Measurements from ENCODE around the gene LDLRAD3.

The LDLRAD3 gene

GRCh38 chr11:36016263-36016662 lies 72.4 kb downstream of the LDLRAD3 start:
- Histone ChIP-seq H3K4me2 (ENCODE audit: low read length) (no peak overlapping the region), H3K56ac (ENCODE audit: low read length) (no peak overlapping the region), H3K36me3 (ENCODE audit: control insufficient read depth, insufficient read depth, low read length) (no peaks in the 10 kb centered on the region), H4K8ac (ENCODE audit: low read depth, low read length) (no peak overlapping the region), H3K9ac (ENCODE audit: low read length) (no peak overlapping the region), H3K4ac (ENCODE audit: low read depth, low read length) (no peak overlapping the region), H2BK15ac (replicated peaks; ENCODE audit: low read depth) (no peak overlapping the region), H3K27ac (ENCODE audit: low read depth, low read length) (no peak overlapping the region), H3K4me1 (ENCODE audit: control insufficient read depth, low read depth, low read length) (peaks cover 2% of the 10 kb centered on the region), H2AK5ac (ENCODE audit: low read length) (no peak overlapping the region), H3K79me1 (ENCODE audit: low read length) (peaks cover 18% of the 10 kb centered on the region), H2BK5ac (ENCODE audit: low read length) (no peak overlapping the region), H3K4me3 (ENCODE audit: low read length) (no peak overlapping the region), H3K23ac (ENCODE audit: low read length) (no peak overlapping the region), H3K79me2 (ENCODE audit: control insufficient read depth, insufficient read depth, low read length) (peaks cover 7% of the 10 kb centered on the region), H3K27me3 (ENCODE audit: insufficient read depth, low read length, poor library complexity) (no peaks in the 10 kb centered on the region), H2BK120ac (ENCODE audit: low read depth, low read length) (no peak overlapping the region), H3K18ac (ENCODE audit: low read length) (no peak overlapping the region), H4K5ac (ENCODE audit: low read length) (no peak overlapping the region)
- no CpG with 5 or more reads among the region's 3 CpGs for WGBS (ENCODE audit: extremely low coverage, insufficient coverage, low lambda C conversion rate)
- no peak for DNase-seq

- peaks cover 7% of the 10 kb centered on the region for H3K79me2 ChIP-seq (ENCODE audit: control insufficient read depth, insufficient read depth, low read length)
- no peak overlapping the region for H2BK5ac ChIP-seq (ENCODE audit: low read length)
- no peak overlapping the region for H4K5ac ChIP-seq (ENCODE audit: low read length)
- no peak overlapping the region for H4K8ac ChIP-seq (ENCODE audit: low read depth, low read length)
- H3K27ac ChIP-seq (ENCODE audit: low read depth, low read length): no peak overlapping the region
- no peak overlapping the region for H3K23ac ChIP-seq (ENCODE audit: low read length)
- H3K56ac ChIP-seq (ENCODE audit: low read length): no peak overlapping the region
- H3K4me3 ChIP-seq (ENCODE audit: low read length): no peak overlapping the region
- H3K4ac ChIP-seq (ENCODE audit: low read depth, low read length): no peak overlapping the region
- H3K18ac ChIP-seq (ENCODE audit: low read length): no peak overlapping the region
- H3K4me1 ChIP-seq (ENCODE audit: control insufficient read depth, low read depth, low read length): peaks cover 2% of the 10 kb centered on the region
- H3K4me2 ChIP-seq (ENCODE audit: low read length): no peak overlapping the region
- H2AK5ac ChIP-seq (ENCODE audit: low read length): no peak overlapping the region
- no peak overlapping the region for H2BK15ac ChIP-seq (replicated peaks; ENCODE audit: low read depth)
- WGBS (ENCODE audit: extremely low coverage, insufficient coverage, low lambda C conversion rate): no CpG with 5 or more reads among the region's 4 CpGs
- peaks cover 15% of the 10 kb centered on the region for H3K79me1 ChIP-seq (ENCODE audit: low read length)
- H3K36me3 ChIP-seq (ENCODE audit: control insufficient read depth, insufficient read depth, low read length): no peaks in the 10 kb centered on the region
- H3K9ac ChIP-seq (ENCODE audit: low read length): no peak overlapping the region
- no peak overlapping the region for H2BK120ac ChIP-seq (ENCODE audit: low read depth, low read length)
- no peaks in the 10 kb centered on the region for H3K27me3 ChIP-seq (ENCODE audit: insufficient read depth, low read length, poor library complexity)
- DNase-seq: no peak
These were observed 72.8 kb downstream of the LDLRAD3 start for GRCh38 chr11:36016709-36017108.

GRCh38 chr11:36019005-36019596 lies 75.2 kb downstream of the LDLRAD3 start:
- Histone ChIP-seq H3K18ac (ENCODE audit: low read length) (no peak overlapping the region), H3K27ac (ENCODE audit: low read depth, low read length) (no peak overlapping the region), H3K4me3 (ENCODE audit: low read length) (no peak overlapping the region), H2BK5ac (ENCODE audit: low read length) (no peak overlapping the region), H2AK5ac (ENCODE audit: low read length) (no peak overlapping the region), H3K79me2 (ENCODE audit: control insufficient read depth, insufficient read depth, low read length) (peaks cover 7% of the 10 kb centered on the region), H3K9ac (ENCODE audit: low read length) (no peak overlapping the region), H2BK15ac (replicated peaks; ENCODE audit: low read depth) (no peak overlapping the region), H3K79me1 (ENCODE audit: low read length) (peaks cover 17% of the 10 kb centered on the region), H2BK120ac (ENCODE audit: low read depth, low read length) (no peak overlapping the region), H3K56ac (ENCODE audit: low read length) (no peak overlapping the region), H3K4me1 (ENCODE audit: control insufficient read depth, low read depth, low read length) (peaks cover 2% of the 10 kb centered on the region), H4K5ac (ENCODE audit: low read length) (no peak overlapping the region), H3K4me2 (ENCODE audit: low read length) (no peak overlapping the region), H4K8ac (ENCODE audit: low read depth, low read length) (no peak overlapping the region), H3K4ac (ENCODE audit: low read depth, low read length) (no peak overlapping the region), H3K23ac (ENCODE audit: low read length) (no peak overlapping the region), H3K27me3 (ENCODE audit: insufficient read depth, low read length, poor library complexity) (no peaks in the 10 kb centered on the region), H3K36me3 (ENCODE audit: control insufficient read depth, insufficient read depth, low read length) (no peaks in the 10 kb centered on the region)
- WGBS (ENCODE audit: extremely low coverage, insufficient coverage, low lambda C conversion rate): no CpG with 5 or more reads among the region's 8 CpGs
- no peak for DNase-seq

- Histone ChIP-seq H3K79me1 (ENCODE audit: low read length) (peaks cover 13% of the 10 kb centered on the region), H2BK5ac (ENCODE audit: low read length) (no peak overlapping the region), H3K27ac (ENCODE audit: low read depth, low read length) (no peak overlapping the region), H2BK15ac (replicated peaks; ENCODE audit: low read depth) (no peak overlapping the region), H2AK5ac (ENCODE audit: low read length) (no peak overlapping the region), H3K4ac (ENCODE audit: low read depth, low read length) (no peak overlapping the region), H4K5ac (ENCODE audit: low read length) (no peak overlapping the region), H2BK120ac (ENCODE audit: low read depth, low read length) (no peak overlapping the region), H4K8ac (ENCODE audit: low read depth, low read length) (no peak overlapping the region), H3K56ac (ENCODE audit: low read length) (no peak overlapping the region), H3K4me3 (ENCODE audit: low read length) (no peak overlapping the region), H3K9ac (ENCODE audit: low read length) (no peak overlapping the region), H3K79me2 (ENCODE audit: control insufficient read depth, insufficient read depth, low read length) (peaks cover 5% of the 10 kb centered on the region), H3K27me3 (ENCODE audit: insufficient read depth, low read length, poor library complexity) (no peaks in the 10 kb centered on the region), H3K4me2 (ENCODE audit: low read length) (no peak overlapping the region), H3K18ac (ENCODE audit: low read length) (no peak overlapping the region), H3K23ac (ENCODE audit: low read length) (no peak overlapping the region), H3K36me3 (ENCODE audit: control insufficient read depth, insufficient read depth, low read length) (no peaks in the 10 kb centered on the region), H3K4me1 (ENCODE audit: control insufficient read depth, low read depth, low read length) (peaks cover 2% of the 10 kb centered on the region)
- WGBS (ENCODE audit: extremely low coverage, insufficient coverage, low lambda C conversion rate): no CpG with 5 or more reads among the region's 4 CpGs
- DNase-seq: peak; percentile 23
These were observed 75.9 kb downstream of the LDLRAD3 start for GRCh38 chr11:36019722-36020121.

DNA sequence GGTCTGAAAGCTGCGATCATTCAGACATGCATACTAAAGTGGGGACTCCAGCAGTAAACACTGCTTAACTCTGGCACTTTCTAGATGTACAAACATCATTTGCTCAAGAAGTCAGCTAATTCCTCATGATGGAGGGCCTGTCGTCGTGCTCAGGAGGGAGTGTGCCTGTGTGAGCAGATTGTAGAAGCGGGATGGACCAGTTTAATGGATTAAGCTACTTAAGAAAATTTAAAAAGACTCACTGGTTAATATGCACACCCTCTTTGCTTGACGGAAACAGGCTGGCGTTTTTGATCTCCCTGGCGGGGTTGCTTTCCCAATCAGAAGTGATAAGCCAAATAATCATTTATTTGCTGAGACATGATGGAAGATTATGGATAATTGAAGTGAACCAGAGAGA lies 79.0 kb downstream of the LDLRAD3 start:
- no peak overlapping the region for H3K18ac ChIP-seq (ENCODE audit: low read length)
- H3K36me3 ChIP-seq (ENCODE audit: control insufficient read depth, insufficient read depth, low read length): no peaks in the 10 kb centered on the region
- H2BK5ac ChIP-seq (ENCODE audit: low read length): no peak overlapping the region
- no peak overlapping the region for H3K4me3 ChIP-seq (ENCODE audit: low read length)
- no peak overlapping the region for H3K56ac ChIP-seq (ENCODE audit: low read length)
- peaks cover 3% of the 10 kb centered on the region for H3K4me1 ChIP-seq (ENCODE audit: control insufficient read depth, low read depth, low read length)
- H3K79me2 ChIP-seq (ENCODE audit: control insufficient read depth, insufficient read depth, low read length): peaks cover 7% of the 10 kb centered on the region
- H3K23ac ChIP-seq (ENCODE audit: low read length): no peak overlapping the region
- no peak overlapping the region for H2AK5ac ChIP-seq (ENCODE audit: low read length)
- H3K27ac ChIP-seq (ENCODE audit: low read depth, low read length): no peak overlapping the region
- WGBS (ENCODE audit: extremely low coverage, insufficient coverage, low lambda C conversion rate): no CpG with 5 or more reads among the region's 7 CpGs
- H3K79me1 ChIP-seq (ENCODE audit: low read length): peaks cover 13% of the 10 kb centered on the region
- H3K4me2 ChIP-seq (ENCODE audit: low read length): no peak overlapping the region
- peak overlapping the region; percentile 69 for H4K8ac ChIP-seq (ENCODE audit: low read depth, low read length)
- H2BK120ac ChIP-seq (ENCODE audit: low read depth, low read length): no peak overlapping the region
- DNase-seq: no peak
- H3K4ac ChIP-seq (ENCODE audit: low read depth, low read length): no peak overlapping the region
- no peak overlapping the region for H3K9ac ChIP-seq (ENCODE audit: low read length)
- no peaks in the 10 kb centered on the region for H3K27me3 ChIP-seq (ENCODE audit: insufficient read depth, low read length, poor library complexity)
- no peak overlapping the region for H2BK15ac ChIP-seq (replicated peaks; ENCODE audit: low read depth)
- no peak overlapping the region for H4K5ac ChIP-seq (ENCODE audit: low read length)

DNA sequence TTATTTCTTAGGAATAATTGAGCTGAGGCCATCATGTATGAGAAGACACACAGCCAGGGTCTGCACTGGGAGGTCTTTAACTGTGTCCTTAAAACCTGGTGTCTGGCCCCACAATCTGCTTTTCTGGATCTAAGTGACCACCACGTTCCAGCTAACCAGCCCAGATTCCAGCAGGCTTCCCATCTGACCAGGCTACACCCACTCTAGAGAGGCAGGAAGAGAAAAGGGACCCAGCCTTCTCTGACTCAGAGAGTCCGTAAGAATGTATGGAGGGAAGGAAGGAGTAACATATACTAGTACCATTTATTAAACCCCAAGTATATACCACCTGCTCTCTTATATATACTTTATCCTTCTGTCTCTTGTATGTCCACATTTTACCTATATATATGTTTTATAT lies 80.1 kb downstream of the LDLRAD3 start:
- Histone ChIP-seq H3K4ac (ENCODE audit: low read depth, low read length) (no peak overlapping the region), H3K23ac (ENCODE audit: low read length) (no peak overlapping the region), H2AK5ac (ENCODE audit: low read length) (no peak overlapping the region), H3K18ac (ENCODE audit: low read length) (no peak overlapping the region), H3K4me3 (ENCODE audit: low read length) (no peak overlapping the region), H2BK120ac (ENCODE audit: low read depth, low read length) (no peak overlapping the region), H4K5ac (ENCODE audit: low read length) (no peak overlapping the region), H4K8ac (ENCODE audit: low read depth, low read length) (no peak overlapping the region), H3K56ac (ENCODE audit: low read length) (no peak overlapping the region), H3K27ac (ENCODE audit: low read depth, low read length) (no peak overlapping the region), H3K9ac (ENCODE audit: low read length) (no peak overlapping the region), H3K4me1 (ENCODE audit: control insufficient read depth, low read depth, low read length) (peaks cover 3% of the 10 kb centered on the region), H3K79me1 (ENCODE audit: low read length) (peaks cover 13% of the 10 kb centered on the region), H2BK15ac (replicated peaks; ENCODE audit: low read depth) (no peak overlapping the region), H3K4me2 (ENCODE audit: low read length) (no peak overlapping the region), H2BK5ac (ENCODE audit: low read length) (no peak overlapping the region), H3K27me3 (ENCODE audit: insufficient read depth, low read length, poor library complexity) (no peaks in the 10 kb centered on the region), H3K79me2 (ENCODE audit: control insufficient read depth, insufficient read depth, low read length) (peaks cover 7% of the 10 kb centered on the region), H3K36me3 (ENCODE audit: control insufficient read depth, insufficient read depth, low read length) (no peaks in the 10 kb centered on the region)
- DNase-seq: peak; percentile 26
- no CpG with 5 or more reads among the region's 2 CpGs for WGBS (ENCODE audit: extremely low coverage, insufficient coverage, low lambda C conversion rate)
